ENCODE data around the gene SLC25A22.

GRCh38 chr11:748007-748359, 50.1 kb downstream of the SLC25A22 start:
- TF ChIP-seq, protein P1, sequence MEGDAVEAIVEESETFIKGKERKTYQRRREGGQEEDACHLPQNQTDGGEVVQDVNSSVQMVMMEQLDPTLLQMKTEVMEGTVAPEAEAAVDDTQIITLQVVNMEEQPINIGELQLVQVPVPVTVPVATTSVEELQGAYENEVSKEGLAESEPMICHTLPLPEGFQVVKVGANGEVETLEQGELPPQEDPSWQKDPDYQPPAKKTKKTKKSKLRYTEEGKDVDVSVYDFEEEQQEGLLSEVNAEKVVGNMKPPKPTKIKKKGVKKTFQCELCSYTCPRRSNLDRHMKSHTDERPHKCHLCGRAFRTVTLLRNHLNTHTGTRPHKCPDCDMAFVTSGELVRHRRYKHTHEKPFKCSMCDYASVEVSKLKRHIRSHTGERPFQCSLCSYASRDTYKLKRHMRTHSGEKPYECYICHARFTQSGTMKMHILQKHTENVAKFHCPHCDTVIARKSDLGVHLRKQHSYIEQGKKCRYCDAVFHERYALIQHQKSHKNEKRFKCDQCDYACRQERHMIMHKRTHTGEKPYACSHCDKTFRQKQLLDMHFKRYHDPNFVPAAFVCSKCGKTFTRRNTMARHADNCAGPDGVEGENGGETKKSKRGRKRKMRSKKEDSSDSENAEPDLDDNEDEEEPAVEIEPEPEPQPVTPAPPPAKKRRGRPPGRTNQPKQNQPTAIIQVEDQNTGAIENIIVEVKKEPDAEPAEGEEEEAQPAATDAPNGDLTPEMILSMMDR (conservative IDR thresholded peaks at IDR 0.05; ENCODE audit: low read length): no peak
- no peak for TF ChIP-seq EZH2phosphoT487 (IDR thresholded peaks at IDR 0.05; ENCODE audit: borderline replicate concordance)

Measured in Loucy (cell line).